ENCODE measurements around the gene PDE1C.

- TF ChIP-seq CTCF (IDR thresholded peaks at IDR 0.05) (no peak), POLR2A (IDR thresholded peaks at IDR 0.05) (no peak)
Observed at GRCh38 chr7:31940167-31940566, 130.0 kb downstream of the PDE1C start.
